NCI-H510A treated with DMSO at 0.1 percent for 48 hours (cell line): ENCODE data around the gene ATOSB.
"Not testable (repeated sequence)": the region's sequence is repeated elsewhere in the genome, so short reads cannot be mapped to it uniquely, and the experiment has no call there.

Experiments used
- DNase-seq: peaks from one replicate; lab custom pipeline; 2025; lab: John Stamatoyannopoulos, UW

Gene ATOSB, protein sequence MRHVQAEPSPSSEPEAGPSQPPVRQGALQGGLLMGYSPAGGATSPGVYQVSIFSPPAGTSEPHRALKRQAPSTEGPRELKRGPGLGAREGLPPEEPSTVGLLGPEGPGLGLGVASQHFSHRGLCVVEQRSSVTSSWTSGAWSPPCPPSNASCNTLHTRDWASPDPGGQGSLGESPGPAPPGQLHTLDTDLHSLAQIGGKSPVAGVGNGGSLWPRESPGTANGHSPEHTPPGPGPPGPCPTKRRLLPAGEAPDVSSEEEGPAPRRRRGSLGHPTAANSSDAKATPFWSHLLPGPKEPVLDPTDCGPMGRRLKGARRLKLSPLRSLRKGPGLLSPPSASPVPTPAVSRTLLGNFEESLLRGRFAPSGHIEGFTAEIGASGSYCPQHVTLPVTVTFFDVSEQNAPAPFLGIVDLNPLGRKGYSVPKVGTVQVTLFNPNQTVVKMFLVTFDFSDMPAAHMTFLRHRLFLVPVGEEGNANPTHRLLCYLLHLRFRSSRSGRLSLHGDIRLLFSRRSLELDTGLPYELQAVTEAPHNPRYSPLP

DNA sequence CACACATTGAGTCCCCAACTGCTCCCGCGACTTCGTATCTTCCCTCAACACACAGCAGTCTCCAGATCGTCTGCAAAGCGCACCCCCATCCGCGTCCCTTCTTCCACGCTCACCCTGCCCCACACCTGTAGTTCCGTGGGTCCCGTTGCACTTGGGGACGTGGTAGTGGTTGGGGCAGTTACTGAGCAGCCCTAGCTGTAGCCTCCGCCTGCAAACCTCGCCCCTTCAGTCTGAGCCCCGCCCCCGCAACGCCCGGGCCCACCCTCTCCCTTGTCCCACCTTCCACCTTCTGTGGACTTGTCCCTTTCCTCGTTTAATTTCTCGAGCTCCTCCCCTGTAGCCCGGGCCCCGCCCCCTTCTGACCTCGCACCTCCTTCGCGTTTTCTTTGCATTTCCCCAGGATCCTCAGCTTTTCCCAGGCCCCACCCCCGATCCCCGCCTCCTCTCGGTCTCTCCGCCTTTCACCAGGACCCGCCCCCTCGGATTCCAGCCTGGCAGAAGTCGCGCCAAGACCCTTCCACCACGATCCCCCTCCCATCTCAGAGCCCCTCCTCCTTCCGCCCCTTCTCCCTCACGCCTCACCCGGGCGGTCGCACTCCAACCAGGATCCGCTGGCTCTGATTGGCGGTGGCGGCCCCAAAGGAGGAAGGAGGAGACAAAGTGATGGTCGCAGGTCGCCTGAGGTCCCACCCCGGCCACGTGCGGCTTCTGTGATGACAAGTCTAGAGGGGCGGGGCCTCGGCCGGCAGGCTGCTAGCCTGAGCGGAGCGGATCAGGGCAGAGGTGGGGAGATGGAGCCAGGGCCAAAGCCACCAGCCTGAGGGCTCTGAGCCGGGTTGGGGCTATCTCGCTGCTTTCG, at the start of gene ATOSB:
Gene ATOSB (minus strand): TSS at position 183 of the 859 bp plus-strand sequence. CDS start 7,588 bp downstream, outside the sequence.
- peak; percentile 95 for DNase-seq

DNA sequence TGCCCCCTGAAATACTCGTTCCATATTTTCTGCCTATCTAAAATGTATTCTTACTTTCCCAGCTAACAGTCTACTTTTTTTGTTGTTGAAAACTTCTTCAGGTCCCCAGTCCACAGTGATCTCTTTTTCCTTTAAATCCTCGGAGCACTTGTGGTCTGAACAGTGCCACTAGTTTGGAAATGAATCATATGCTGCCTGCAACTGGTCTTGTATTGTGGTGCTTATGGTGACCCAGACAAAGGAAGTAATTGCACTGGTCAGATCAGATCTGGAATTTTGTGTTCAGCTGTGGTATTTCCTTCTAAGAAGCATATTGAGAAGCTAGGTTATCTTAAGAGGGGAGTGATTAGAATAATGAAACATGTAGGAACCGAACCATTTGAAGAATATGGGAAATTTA, 49.0 kb upstream of the ATOSB start:
- no peak for DNase-seq

- no peak for DNase-seq
Observed at GRCh38 chr9:35163413-35163812, 47.8 kb upstream of the ATOSB start.

GRCh38 chr9:35162605-35163315, 47.1 kb upstream of the ATOSB start:
- no peak for DNase-seq

DNA sequence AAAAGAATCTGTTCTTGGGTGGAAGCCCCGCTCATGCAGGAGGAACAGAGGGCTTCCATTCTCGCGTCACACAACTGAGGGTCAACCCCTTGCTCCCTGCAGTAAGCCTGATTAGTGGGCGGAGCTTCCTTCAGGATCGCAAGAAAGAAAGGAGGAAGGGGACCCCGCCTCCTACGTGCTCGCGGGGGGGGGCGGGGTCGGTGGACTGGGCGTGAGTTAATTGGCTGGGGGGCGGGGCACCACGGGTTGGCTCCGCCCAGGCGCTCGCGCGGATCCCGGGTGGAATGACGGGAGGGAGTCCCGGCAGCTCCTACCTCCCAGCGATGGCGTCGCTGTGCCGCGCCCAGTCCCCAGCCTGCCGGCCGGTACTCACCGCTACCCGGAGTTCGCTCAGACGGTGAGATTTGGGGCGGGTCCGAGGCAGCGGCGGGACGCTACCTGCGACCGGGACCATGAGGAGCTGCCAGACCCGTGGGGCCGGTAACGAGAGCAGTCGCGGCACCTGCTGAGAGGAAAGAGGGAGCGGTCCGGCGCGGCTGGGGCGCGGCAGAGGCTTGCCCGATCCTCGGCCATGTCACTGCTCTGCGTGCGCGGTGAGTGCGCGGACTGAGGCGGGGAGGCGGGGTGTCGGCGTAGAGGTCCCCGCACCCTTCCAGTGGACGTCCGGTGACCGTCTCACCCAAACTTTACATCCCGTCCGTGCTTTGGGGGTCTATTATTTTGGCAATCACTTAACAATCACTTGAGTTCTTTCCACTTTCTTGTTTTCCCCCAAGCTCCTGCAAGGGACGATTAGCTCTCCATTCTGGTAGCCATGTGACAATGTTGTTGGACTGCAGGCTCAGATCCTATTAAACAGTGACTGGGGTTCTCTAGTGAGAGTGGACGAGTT, 46.3 kb upstream of the ATOSB start, which contains the start of gene UNC13B:
Gene UNC13B (plus strand): TSS at position 297 of the 892 bp plus-strand sequence. CDS start 275 bp downstream, at position 572.
- DNase-seq = peak; percentile 83

DNA sequence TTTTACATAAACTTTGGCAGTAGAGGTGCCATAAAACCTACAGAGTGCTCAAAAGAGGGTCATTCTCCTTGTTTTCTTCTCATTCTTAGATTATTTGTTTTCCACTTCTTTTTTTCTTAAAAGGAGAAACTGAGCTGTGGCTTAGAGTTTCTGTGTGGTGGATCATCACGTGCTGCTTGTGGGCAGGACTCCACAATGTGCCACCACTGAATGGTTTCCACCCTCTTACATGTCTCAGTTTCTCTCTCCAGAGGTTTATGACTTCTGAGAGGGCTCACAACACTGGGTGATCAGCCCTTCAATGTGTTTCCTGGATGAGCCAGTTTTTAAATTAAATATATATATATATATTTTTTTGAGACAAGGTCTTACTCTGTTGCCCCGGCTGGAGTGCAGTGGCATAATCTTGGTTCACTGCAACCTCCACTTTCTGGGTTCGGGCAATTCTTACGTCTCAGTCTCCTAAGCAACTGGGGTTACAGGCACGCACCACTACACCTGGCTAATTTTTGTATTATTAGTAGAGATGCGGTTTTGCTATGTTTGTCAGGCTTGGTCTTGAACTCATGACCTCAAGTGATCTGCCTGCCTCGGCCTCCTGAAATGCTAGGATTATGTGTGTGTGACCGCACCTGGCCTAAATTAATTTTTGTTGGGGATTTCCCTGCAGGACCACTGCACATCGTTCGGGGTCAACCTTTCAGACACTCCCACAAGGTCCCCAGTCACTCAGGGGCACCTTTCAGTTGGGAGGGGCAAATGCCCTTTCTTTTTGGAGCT, 43.0 kb upstream of the ATOSB start:
- no peak for DNase-seq

- not testable (repeated sequence) for DNase-seq
Observed at GRCh38 chr9:35157836-35158235, 42.2 kb upstream of the ATOSB start.

- DNase-seq = no peak
Observed at GRCh38 chr9:35156781-35157180, 41.1 kb upstream of the ATOSB start.

DNA sequence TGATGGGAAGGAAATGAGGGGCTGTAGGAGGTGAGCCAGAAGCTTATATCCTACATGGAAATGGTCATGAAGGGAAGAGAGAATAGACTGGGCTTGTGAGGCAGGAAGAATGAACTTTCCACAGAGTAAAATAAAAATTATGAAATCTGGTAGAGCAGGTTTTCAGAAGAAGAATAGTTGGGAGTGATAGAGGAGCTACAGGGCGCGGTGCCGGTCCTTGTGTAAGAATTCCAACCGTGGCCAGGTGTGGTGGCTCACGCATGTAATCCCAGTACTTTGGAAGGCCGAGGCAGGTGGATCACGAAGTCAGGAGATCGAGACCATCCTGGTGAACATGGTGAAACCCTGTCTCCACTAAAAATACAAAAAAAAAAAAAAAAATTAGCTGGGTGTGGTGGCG, 37.3 kb upstream of the ATOSB start:
- no peak for DNase-seq

DNA sequence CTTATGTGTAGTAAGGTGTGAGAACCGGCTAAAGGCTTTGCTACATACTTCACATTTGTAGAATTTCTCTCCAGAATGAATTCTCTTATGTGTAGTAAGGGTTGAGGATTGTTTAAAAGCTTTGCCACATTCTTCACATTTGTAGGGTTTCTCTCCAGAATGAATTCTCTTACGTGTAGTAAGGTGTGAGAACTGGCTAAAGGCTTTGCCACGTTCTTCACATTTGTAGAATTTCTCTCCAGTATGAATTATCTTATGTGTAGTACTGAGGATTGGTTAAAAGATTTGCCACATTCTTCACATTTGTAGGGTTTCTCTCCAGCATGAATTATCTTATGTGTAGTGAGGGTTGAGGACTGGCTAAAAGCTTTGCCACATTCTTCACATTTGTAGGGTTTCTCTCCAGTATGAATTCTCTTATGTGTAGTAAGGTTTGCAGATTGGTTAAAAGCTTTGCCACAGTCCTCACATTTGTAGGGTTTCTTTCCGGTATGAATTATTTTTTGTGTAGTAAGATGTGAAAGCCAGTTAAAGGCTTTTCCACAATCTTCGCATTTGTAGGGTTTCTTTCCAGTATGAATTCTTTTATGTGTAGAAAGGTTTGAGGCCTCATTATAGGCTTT, 32.4 kb upstream of the ATOSB start:
- DNase-seq = not testable (repeated sequence)

DNA sequence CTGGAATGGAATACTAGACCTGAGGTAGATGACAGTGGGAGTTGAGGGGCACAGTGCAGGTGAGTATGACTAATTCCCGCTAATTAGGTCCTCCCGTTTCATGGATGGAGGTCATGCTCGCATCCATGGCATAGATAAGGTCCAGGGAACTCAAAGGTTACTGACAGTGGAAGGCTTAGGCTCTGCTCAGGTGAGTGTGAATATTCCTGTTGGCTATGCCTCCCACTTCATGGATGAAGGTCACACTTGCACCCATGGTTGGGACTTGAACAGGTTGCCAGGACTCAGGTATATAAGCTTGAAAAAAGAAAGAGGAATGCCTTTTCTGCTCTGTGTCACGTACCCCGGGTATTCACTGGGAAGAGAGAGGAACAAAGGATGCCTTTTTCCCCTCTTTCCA, 26.4 kb upstream of the ATOSB start:
- DNase-seq = no peak

- no peak for DNase-seq
Observed at GRCh38 chr9:35140093-35140492, 24.4 kb upstream of the ATOSB start.

- no peak for DNase-seq
Observed at GRCh38 chr9:35136866-35137265, 21.2 kb upstream of the ATOSB start.

DNA sequence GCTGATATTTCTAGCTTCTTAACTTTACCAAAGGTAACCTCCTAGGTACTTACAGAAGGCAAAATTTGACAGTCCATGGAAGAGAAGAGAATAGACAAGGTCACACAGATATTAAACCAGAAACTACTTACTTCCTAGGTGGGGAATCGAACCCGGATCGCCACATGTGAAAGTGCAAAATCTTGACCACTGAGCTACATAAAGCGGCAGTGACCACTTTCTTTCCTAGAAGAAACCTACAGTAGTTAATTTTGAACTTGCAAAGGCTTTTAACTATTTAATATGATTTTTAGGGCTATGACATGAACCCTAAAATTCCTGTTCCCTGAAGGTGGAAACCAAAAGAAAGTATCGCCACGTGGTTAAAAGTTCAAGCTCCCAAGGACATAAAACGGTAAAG, 20.3 kb upstream of the ATOSB start:
- DNase-seq = no peak

- DNase-seq = no peak
Observed at GRCh38 chr9:35134920-35135319, 19.3 kb upstream of the ATOSB start.

GRCh38 chr9:35116898-35117551, 1.4 kb upstream of the ATOSB start:
- DNase-seq = peak; percentile 83

DNA sequence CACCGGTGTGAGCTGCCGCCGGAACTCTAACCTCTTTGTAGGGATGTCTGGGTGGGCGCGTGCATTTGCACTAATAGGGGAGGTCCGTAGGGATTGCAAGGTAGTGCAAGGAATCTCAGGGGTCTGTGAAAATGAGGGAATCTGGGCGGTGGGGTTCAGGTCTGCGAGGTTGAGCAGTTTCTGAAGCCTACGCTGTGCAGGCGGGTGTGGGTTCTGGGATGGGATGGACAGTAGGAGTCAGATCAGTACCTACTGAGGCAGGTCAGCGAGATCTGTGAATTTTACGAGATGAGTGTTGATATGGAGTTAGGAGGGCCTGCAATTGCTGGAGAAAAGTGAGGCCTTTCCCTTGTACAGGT, 856 bp upstream of the ATOSB start:
- DNase-seq = no peak

DNA sequence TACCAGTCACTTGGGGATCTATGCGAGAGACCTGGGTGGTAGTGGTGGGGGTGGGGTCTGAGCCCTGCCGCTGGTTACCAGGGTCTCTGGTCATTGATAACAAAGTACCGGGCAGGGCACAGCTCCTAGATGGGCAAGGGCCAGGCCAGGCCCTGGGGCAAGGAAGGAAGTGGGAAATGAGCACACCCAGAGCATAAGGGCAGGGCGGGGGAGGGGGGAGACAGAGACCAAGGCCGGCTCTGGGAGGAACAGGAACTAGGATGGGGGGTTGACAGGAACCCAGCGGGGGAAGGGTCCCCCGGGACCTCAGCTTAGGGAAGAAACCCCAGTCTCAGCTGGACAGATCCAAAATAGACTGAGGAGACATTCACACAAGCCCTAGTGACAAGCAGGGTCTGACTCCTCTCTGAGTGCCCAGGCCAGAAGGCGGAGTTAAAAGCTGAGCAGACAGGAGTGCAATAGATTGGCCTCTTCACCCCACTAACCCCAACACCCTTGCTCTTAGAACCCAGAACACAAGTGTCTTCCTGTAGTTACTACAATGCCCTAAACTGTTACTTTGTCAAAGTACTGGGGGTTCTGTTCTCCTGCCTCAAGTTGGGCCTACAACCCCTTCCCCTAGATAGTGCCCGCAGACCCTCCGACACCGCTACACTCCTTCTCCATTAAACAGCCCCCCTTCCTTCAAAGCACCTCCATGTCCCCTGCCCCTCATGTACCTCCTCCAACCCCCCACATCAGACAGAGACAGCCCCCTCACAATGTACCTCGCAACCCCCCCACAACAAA, 628 bp downstream of the ATOSB start:
- no peak for DNase-seq
